Measurements from ENCODE around the gene CASKIN1. TPM values are rescaled to one million over a fixed set of nuclear protein-coding genes. Genes with fewer than 3 reads are reported as not detected.
"Not testable (repeated sequence)": the region's sequence is repeated elsewhere in the genome, so short reads cannot be mapped to it uniquely, and the experiment has no call there.

The CASKIN1 gene
- total RNA-seq, 2 donors from 2014 or later: 0.66 to 0.78 TPM

DNA sequence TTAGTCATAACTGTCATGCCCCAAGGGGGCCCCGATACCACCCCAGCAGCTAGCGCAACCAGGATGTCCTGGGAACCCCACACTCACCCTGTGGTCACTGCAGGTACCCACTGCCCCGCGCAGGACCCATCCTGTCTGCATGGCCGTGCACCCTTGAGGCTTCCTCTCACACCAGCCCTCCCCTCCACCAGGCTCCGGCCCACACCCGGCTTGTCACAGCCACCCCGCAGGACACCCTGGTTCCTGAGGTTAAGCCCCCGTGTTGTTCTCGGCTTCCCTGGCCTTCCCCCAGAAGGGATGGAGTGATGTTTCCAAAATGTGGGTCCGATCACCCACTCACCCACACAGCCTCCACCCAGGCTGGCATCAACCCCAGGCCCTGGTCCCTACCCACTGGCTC is 47.4 kb upstream of the CASKIN1 start:
- no peak overlapping the region for H3K4me3 ChIP-seq
- 96 to 100% methylated on average over 6 to 11 of the region's 11 CpGs for WGBS, 2 donors
- H3K27ac ChIP-seq: no peak overlapping the region
- ATAC-seq (no peak), DNase-seq (no peak)
- TF ChIP-seq, protein P1, sequence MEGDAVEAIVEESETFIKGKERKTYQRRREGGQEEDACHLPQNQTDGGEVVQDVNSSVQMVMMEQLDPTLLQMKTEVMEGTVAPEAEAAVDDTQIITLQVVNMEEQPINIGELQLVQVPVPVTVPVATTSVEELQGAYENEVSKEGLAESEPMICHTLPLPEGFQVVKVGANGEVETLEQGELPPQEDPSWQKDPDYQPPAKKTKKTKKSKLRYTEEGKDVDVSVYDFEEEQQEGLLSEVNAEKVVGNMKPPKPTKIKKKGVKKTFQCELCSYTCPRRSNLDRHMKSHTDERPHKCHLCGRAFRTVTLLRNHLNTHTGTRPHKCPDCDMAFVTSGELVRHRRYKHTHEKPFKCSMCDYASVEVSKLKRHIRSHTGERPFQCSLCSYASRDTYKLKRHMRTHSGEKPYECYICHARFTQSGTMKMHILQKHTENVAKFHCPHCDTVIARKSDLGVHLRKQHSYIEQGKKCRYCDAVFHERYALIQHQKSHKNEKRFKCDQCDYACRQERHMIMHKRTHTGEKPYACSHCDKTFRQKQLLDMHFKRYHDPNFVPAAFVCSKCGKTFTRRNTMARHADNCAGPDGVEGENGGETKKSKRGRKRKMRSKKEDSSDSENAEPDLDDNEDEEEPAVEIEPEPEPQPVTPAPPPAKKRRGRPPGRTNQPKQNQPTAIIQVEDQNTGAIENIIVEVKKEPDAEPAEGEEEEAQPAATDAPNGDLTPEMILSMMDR (IDR thresholded peaks at IDR 0.05): no peak
- TF ChIP-seq POLR2A (IDR thresholded peaks at IDR 0.05): no peak
- intact Hi-C loops (cut with DNase I): no loop called here
- H3K4me1 ChIP-seq: no peaks in the 10 kb centered on the region
- no peaks in the 10 kb centered on the region for H3K27me3 ChIP-seq
- H3K36me3 ChIP-seq (replicated peaks in 1 of 2; ENCODE audit: insufficient read depth in 1 of 2, low read depth in 2 of 2): peaks cover 10 to 13% of the 10 kb centered on the region in 2 donors
- no peaks in the 10 kb centered on the region for H3K9me3 ChIP-seq

GRCh38 chr16:2243031-2243528 is 46.7 kb upstream of the CASKIN1 start:
- no peak for TF ChIP-seq POLR2A (IDR thresholded peaks at IDR 0.05)
- TF ChIP-seq, protein P1 (IDR thresholded peaks at IDR 0.05): no peak
- intact Hi-C loops (cut with DNase I): no loop called here
- H3K27me3 ChIP-seq: no peaks in the 10 kb centered on the region
- ATAC-seq (no peak), DNase-seq (no peak)
- no peak overlapping the region for H3K4me3 ChIP-seq
- H3K9me3 ChIP-seq: no peaks in the 10 kb centered on the region
- H3K36me3 ChIP-seq (replicated peaks in 1 of 2; ENCODE audit: insufficient read depth in 1 of 2, low read depth in 2 of 2): peaks cover 10 to 13% of the 10 kb centered on the region in 2 donors
- 95 to 100% methylated on average over 6 to 19 of the region's 19 CpGs for whole genome bisulfite sequencing, 2 donors
- H3K27ac ChIP-seq: no peak overlapping the region
- no peaks in the 10 kb centered on the region for H3K4me1 ChIP-seq

GRCh38 chr16:2242598-2242997 is 46.2 kb upstream of the CASKIN1 start:
- Histone ChIP-seq H3K4me3 (no peak overlapping the region), H3K4me1 (peaks cover 5% of the 10 kb centered on the region), H3K9me3 (no peaks in the 10 kb centered on the region), H3K27me3 (no peaks in the 10 kb centered on the region), H3K27ac (no peak overlapping the region), H3K36me3 (replicated peaks in 1 of 2; ENCODE audit: insufficient read depth in 1 of 2, low read depth in 2 of 2) (peaks cover 10 to 13% of the 10 kb centered on the region in 2 donors)
- WGBS, 2 donors: 89% methylated on average over 5 to 11 of the region's 11 CpGs
- DNase-seq (no peak), ATAC-seq (no peak)
- intact Hi-C loops (cut with DNase I): no loop called here
- TF ChIP-seq, protein P1 (IDR thresholded peaks at IDR 0.05): no peak
- TF ChIP-seq POLR2A (IDR thresholded peaks at IDR 0.05): no peak

DNA sequence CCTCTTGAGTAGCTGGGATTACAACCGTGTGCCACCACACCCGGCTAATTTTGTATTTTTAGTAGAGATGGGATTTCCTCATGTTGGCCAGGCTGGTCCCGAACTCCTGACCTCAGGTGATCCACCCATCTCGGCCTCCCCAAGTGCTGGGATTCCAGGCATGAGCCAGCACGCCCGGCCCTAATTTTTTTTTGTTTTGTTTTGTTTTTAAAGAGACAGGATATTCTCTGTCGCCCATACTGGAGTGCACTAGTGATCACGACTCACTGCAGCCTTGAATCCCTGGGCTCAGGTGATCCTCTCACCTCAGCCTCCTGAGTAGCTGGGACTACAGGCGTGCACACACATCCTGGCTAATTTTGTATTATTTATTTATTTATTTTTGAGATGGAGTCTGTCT is 43.9 kb upstream of the CASKIN1 start:
- H3K27me3 ChIP-seq; intact Hi-C loops (cut with DNase I); H3K27ac ChIP-seq; ATAC-seq; H3K4me3 ChIP-seq; H3K9me3 ChIP-seq; DNase-seq: not testable (repeated sequence)
- WGBS, 2 donors: 79 to 87% methylated on average over 9 of the region's 9 CpGs
- peaks cover 7 to 10% of the 10 kb centered on the region in 2 donors for H3K36me3 ChIP-seq (replicated peaks in 1 of 2; ENCODE audit: insufficient read depth in 1 of 2, low read depth in 2 of 2)
- peaks cover 23% of the 10 kb centered on the region for H3K4me1 ChIP-seq

GRCh38 chr16:2238838-2239675 is 42.7 kb upstream of the CASKIN1 start:
- intact Hi-C loops (cut with DNase I): no loop called here
- H3K4me3 ChIP-seq: no peak overlapping the region
- ATAC-seq: no peak
- H3K36me3 ChIP-seq (replicated peaks in 1 of 2; ENCODE audit: insufficient read depth in 1 of 2, low read depth in 2 of 2): peaks cover 12 to 15% of the 10 kb centered on the region in 2 donors
- TF ChIP-seq, protein P1 (IDR thresholded peaks at IDR 0.05): no peak
- no peak for TF ChIP-seq POLR2A (IDR thresholded peaks at IDR 0.05)
- 25 to 67% methylated on average over 6 to 15 of the region's 15 CpGs for WGBS, 2 donors
- no peak overlapping the region for H3K27ac ChIP-seq
- H3K4me1 ChIP-seq: peaks cover 23% of the 10 kb centered on the region
- no peak for DNase-seq
- peaks cover 0 to 5% of the 10 kb centered on the region in 2 donors for H3K27me3 ChIP-seq
- H3K9me3 ChIP-seq: no peaks in the 10 kb centered on the region
